ENCODE results near the gene LINC00305.

The LINC00305 gene

GRCh38 chr18:64082054-64082453 lies 66.8 kb downstream of the LINC00305 start:
- TF ChIP-seq CTCF (IDR thresholded peaks at IDR 0.05; ENCODE audit: borderline replicate concordance, extremely low read depth, low read length, poor library complexity, severe bottlenecking) (no peak), EZH2 (IDR thresholded peaks at IDR 0.05; ENCODE audit: borderline replicate concordance, low read depth, low read length, severe bottlenecking) (no peak)
- no peaks in the 10 kb centered on the region for H4K20me1 ChIP-seq (ENCODE audit: insufficient read depth, low read length)
- no peaks in the 10 kb centered on the region for H3K36me3 ChIP-seq (ENCODE audit: insufficient read depth, low read length)
- no peaks in the 10 kb centered on the region for H3K4me1 ChIP-seq (ENCODE audit: insufficient read depth, low read length)
- H3K79me2 ChIP-seq (ENCODE audit: insufficient read depth, low read length), result no peaks in the 10 kb centered on the region
- ATAC-seq (ENCODE audit: insufficient read depth, low read depth), result no peak
- DNase-seq, result no peak
- H3K9ac ChIP-seq (ENCODE audit: low read depth, low read length), result no peak overlapping the region
- no peak overlapping the region for H3K4me3 ChIP-seq (ENCODE audit: low read depth in 1 of 2, low read length in 2 of 2)
- H3K9me3 ChIP-seq (ENCODE audit: insufficient read depth, low read length, severe bottlenecking), result no peaks in the 10 kb centered on the region
- H3K4me2 ChIP-seq (ENCODE audit: insufficient read depth, low read length), result no peak overlapping the region
- H3K27ac ChIP-seq (ENCODE audit: low read length), result no peak overlapping the region
- no peak overlapping the region for H2AFZ ChIP-seq (ENCODE audit: low read depth, low read length)
- H3K27me3 ChIP-seq (ENCODE audit: insufficient read depth, low read length, poor library complexity), result peaks cover 7% of the 10 kb centered on the region

- no peak overlapping the region for H3K4me3 ChIP-seq (ENCODE audit: low read depth in 1 of 2, low read length in 2 of 2)
- no peaks in the 10 kb centered on the region for H3K27me3 ChIP-seq (ENCODE audit: insufficient read depth, low read length, poor library complexity)
- H3K27ac ChIP-seq (ENCODE audit: low read length), result no peak overlapping the region
- H3K4me1 ChIP-seq (ENCODE audit: insufficient read depth, low read length), result no peaks in the 10 kb centered on the region
- peaks cover 2% of the 10 kb centered on the region for H3K9me3 ChIP-seq (ENCODE audit: insufficient read depth, low read length, severe bottlenecking)
- TF ChIP-seq CTCF (IDR thresholded peaks at IDR 0.05; ENCODE audit: borderline replicate concordance, extremely low read depth, low read length, poor library complexity, severe bottlenecking), result no peak
- TF ChIP-seq EZH2 (IDR thresholded peaks at IDR 0.05; ENCODE audit: borderline replicate concordance, low read depth, low read length, severe bottlenecking), result no peak
- H2AFZ ChIP-seq (ENCODE audit: low read depth, low read length), result no peak overlapping the region
- H3K9ac ChIP-seq (ENCODE audit: low read depth, low read length), result no peak overlapping the region
- DNase-seq, result no peak
- no peak for ATAC-seq (ENCODE audit: insufficient read depth, low read depth)
- no peaks in the 10 kb centered on the region for H3K79me2 ChIP-seq (ENCODE audit: insufficient read depth, low read length)
- no peak overlapping the region for H3K4me2 ChIP-seq (ENCODE audit: insufficient read depth, low read length)
- no peaks in the 10 kb centered on the region for H4K20me1 ChIP-seq (ENCODE audit: insufficient read depth, low read length)
- H3K36me3 ChIP-seq (ENCODE audit: insufficient read depth, low read length), result no peaks in the 10 kb centered on the region
Measured at GRCh38 chr18:64073971-64074370, 74.9 kb downstream of the LINC00305 start.

GRCh38 chr18:64055019-64055418 lies 93.9 kb downstream of the LINC00305 start:
- H3K9me3 ChIP-seq (ENCODE audit: insufficient read depth, low read length, severe bottlenecking), result no peaks in the 10 kb centered on the region
- DNase-seq (no peak), ATAC-seq (ENCODE audit: insufficient read depth, low read depth) (no peak)
- no peak overlapping the region for H2AFZ ChIP-seq (ENCODE audit: low read depth, low read length)
- no peak for TF ChIP-seq EZH2 (IDR thresholded peaks at IDR 0.05; ENCODE audit: borderline replicate concordance, low read depth, low read length, severe bottlenecking)
- TF ChIP-seq CTCF (IDR thresholded peaks at IDR 0.05; ENCODE audit: borderline replicate concordance, extremely low read depth, low read length, poor library complexity, severe bottlenecking), result no peak
- H3K27ac ChIP-seq (ENCODE audit: low read length), result no peak overlapping the region
- no peak overlapping the region for H3K9ac ChIP-seq (ENCODE audit: low read depth, low read length)
- H3K79me2 ChIP-seq (ENCODE audit: insufficient read depth, low read length), result no peaks in the 10 kb centered on the region
- no peaks in the 10 kb centered on the region for H3K36me3 ChIP-seq (ENCODE audit: insufficient read depth, low read length)
- no peak overlapping the region for H3K4me2 ChIP-seq (ENCODE audit: insufficient read depth, low read length)
- no peaks in the 10 kb centered on the region for H4K20me1 ChIP-seq (ENCODE audit: insufficient read depth, low read length)
- H3K4me1 ChIP-seq (ENCODE audit: insufficient read depth, low read length), result no peaks in the 10 kb centered on the region
- H3K4me3 ChIP-seq (ENCODE audit: low read depth in 1 of 2, low read length in 2 of 2), result no peak overlapping the region
- H3K27me3 ChIP-seq (ENCODE audit: insufficient read depth, low read length, poor library complexity), result no peaks in the 10 kb centered on the region

GRCh38 chr18:64053246-64053645 lies 95.6 kb downstream of the LINC00305 start:
- Histone ChIP-seq H3K4me3 (ENCODE audit: low read depth in 1 of 2, low read length in 2 of 2) (no peak overlapping the region), H3K9me3 (ENCODE audit: insufficient read depth, low read length, severe bottlenecking) (no peaks in the 10 kb centered on the region), H2AFZ (ENCODE audit: low read depth, low read length) (no peak overlapping the region), H3K9ac (ENCODE audit: low read depth, low read length) (no peak overlapping the region), H3K27me3 (ENCODE audit: insufficient read depth, low read length, poor library complexity) (no peaks in the 10 kb centered on the region), H3K4me2 (ENCODE audit: insufficient read depth, low read length) (no peak overlapping the region), H4K20me1 (ENCODE audit: insufficient read depth, low read length) (no peaks in the 10 kb centered on the region), H3K36me3 (ENCODE audit: insufficient read depth, low read length) (no peaks in the 10 kb centered on the region), H3K4me1 (ENCODE audit: insufficient read depth, low read length) (no peaks in the 10 kb centered on the region), H3K79me2 (ENCODE audit: insufficient read depth, low read length) (no peaks in the 10 kb centered on the region), H3K27ac (ENCODE audit: low read length) (no peak overlapping the region)
- ATAC-seq (ENCODE audit: insufficient read depth, low read depth), result no peak
- no peak for DNase-seq
- TF ChIP-seq EZH2 (IDR thresholded peaks at IDR 0.05; ENCODE audit: borderline replicate concordance, low read depth, low read length, severe bottlenecking) (no peak), CTCF (IDR thresholded peaks at IDR 0.05; ENCODE audit: borderline replicate concordance, extremely low read depth, low read length, poor library complexity, severe bottlenecking) (no peak)
